RWPE1 (cell line): ENCODE results near the gene LCMT1.

Source experiments
- CTCF ChIA-PET: fragments of 350-600 bp; sonication (Branson Sonifier 250); formaldehyde crosslinking; extraction: SDS; loops from one replicate; lab custom pipeline; 2021; lab: Yijun Ruan, JAX
- POLR2A ChIA-PET: fragments of 400-600 bp; formaldehyde crosslinking; extraction: SDS; loops from one replicate; lab custom pipeline; 2020; ENCODE audit warnings: antibody characterized with exemption; ENCODE audit not compliant: low non-redundant PET; lab: Yijun Ruan, JAX
- DNase-seq: peaks from one replicate; pipeline ENCODE4 v3.0.0; 2012; ENCODE audit warnings: low spot score
- H3K27ac ChIP-seq: fragments of 450-650 bp; 2 replicates; pipeline ENCODE4 v1.5.1; 2017
- TF ChIP-seq, protein P1 (sequence below): fragments of 450-650 bp; conservative IDR thresholded peaks from 2 replicates; pipeline ENCODE4 v1.5.1; 2017; ENCODE audit warnings: low read depth, mild to moderate bottlenecking

The LCMT1 gene

DNA sequence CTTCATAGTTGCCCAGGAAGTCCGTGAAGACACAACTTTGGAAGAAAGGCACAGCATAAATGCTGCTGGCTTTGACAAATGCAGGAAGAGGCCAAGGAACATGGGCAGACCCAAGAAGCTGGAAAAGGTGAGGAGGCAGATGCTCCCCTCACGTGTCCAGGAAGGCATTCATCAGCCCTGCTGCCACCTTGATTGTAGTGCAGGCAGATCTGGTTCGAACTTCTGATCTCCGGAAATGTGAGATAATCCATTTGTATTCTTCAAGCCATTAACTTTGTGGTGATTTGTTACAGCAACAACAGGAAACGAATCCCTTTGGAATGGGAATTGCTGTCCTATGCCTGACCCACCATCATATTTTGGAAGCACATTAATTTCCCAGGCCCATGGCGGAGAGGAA, 28.5 kb upstream of the LCMT1 start:
- POLR2A ChIA-PET = no interaction called here
- no peak for DNase-seq
- H3K27ac ChIP-seq = no peak overlapping the region
- CTCF ChIA-PET = no interaction called here
- TF ChIP-seq, protein P1, sequence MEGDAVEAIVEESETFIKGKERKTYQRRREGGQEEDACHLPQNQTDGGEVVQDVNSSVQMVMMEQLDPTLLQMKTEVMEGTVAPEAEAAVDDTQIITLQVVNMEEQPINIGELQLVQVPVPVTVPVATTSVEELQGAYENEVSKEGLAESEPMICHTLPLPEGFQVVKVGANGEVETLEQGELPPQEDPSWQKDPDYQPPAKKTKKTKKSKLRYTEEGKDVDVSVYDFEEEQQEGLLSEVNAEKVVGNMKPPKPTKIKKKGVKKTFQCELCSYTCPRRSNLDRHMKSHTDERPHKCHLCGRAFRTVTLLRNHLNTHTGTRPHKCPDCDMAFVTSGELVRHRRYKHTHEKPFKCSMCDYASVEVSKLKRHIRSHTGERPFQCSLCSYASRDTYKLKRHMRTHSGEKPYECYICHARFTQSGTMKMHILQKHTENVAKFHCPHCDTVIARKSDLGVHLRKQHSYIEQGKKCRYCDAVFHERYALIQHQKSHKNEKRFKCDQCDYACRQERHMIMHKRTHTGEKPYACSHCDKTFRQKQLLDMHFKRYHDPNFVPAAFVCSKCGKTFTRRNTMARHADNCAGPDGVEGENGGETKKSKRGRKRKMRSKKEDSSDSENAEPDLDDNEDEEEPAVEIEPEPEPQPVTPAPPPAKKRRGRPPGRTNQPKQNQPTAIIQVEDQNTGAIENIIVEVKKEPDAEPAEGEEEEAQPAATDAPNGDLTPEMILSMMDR = no peak

DNA sequence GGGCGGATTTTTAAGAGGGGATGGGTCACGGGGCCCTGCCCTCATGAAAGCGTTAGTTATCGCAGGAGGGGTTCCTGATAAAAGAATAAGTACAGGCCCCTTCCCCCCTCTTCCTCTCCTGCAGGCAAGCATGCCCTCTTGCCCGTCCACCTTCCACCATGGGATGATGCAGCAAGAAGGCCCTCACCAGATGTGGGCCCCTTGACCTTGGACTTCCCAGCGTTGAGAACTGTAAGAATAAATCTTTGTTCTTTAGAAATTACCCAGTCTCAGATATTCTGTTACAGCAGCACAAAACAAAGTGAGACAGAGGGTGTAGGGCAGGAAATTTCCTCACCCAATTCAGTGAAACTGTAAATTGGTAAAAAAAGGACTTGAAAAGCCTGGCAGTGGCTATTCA, 27.8 kb upstream of the LCMT1 start:
- ChIA-PET POLR2A (no interaction called here), CTCF (no interaction called here)
- TF ChIP-seq, protein P1 = no peak
- no peak overlapping the region for H3K27ac ChIP-seq
- DNase-seq = no peak

DNA sequence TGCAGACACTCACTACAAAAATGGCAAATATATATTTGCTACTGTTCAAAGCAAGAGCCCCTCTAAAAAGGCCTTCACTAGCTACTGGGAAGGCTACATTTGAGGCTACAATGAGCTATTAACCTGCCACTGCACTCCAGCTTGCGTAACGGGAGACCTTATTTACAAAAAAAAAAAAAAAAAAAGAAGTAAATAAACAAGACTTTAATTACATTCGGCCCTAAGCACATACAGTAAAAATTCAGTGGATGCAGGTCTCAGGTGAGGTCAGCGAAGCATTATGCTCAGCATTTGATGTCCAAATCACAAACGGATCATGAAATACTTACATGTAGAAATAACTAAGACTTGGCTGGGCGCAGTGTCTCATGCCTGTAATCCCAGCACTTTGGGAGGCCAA, 26.7 kb upstream of the LCMT1 start:
- H3K27ac ChIP-seq = no peak overlapping the region
- ChIA-PET POLR2A (no interaction called here), CTCF (interaction anchor here (0.7 kb wide), 1 partner anchor 350 kb away, joined by 4 read pairs; no protein-coding TSS in a partner anchor)
- TF ChIP-seq, protein P1 = no peak
- DNase-seq = no peak

DNA sequence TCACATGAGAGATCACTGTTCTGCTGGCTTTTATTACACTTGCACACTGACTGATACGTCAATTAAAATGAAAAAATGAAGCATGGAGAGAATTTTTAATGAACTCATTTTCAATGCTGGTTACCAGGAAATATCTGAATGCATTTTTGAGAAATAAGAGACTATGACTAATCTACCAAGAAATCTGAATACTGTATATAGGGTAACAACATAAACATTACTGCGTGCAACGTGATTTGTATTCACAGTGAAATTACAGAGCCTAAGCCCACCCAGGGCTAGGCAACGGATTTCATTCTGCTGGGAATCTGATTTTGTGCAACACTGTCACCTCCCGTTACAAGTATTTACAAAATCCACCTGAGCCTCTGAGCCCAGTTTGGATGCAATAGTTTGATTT, 23.8 kb upstream of the LCMT1 start:
- CTCF ChIA-PET = no interaction called here
- H3K27ac ChIP-seq = no peak overlapping the region
- TF ChIP-seq, protein P1 = no peak
- POLR2A ChIA-PET = no interaction called here
- no peak for DNase-seq

- no peak overlapping the region for H3K27ac ChIP-seq
- ChIA-PET CTCF (interaction anchor here (0.6 to 0.7 kb wide), 2 partner anchors 8 to 39 kb away, joined by 3 read pairs; no protein-coding TSS in a partner anchor), POLR2A (no interaction called here)
- TF ChIP-seq, protein P1 = no peak
- no peak for DNase-seq
Measured at GRCh38 chr16:25089351-25089750, 22.2 kb upstream of the LCMT1 start.

GRCh38 chr16:25092441-25092840, 19.1 kb upstream of the LCMT1 start:
- TF ChIP-seq, protein P1 = no peak
- no peak overlapping the region for H3K27ac ChIP-seq
- ChIA-PET POLR2A (no interaction called here), CTCF (no interaction called here)
- DNase-seq = no peak
